Omental fat pad (tissue), 4 donors: ENCODE results near the gene RBM38. TPM values are rescaled to one million over a fixed set of nuclear protein-coding genes. Genes with fewer than 3 reads are reported as not detected.

Source experiments
- ATAC-seq: fragments of 150-250 bp; one replicate; pipeline ENCODE4 v1.9.1; 2016; ENCODE audit warnings: mild to moderate bottlenecking, moderate library complexity; ENCODE audit not compliant: low FRiP score
- DNase-seq: peaks from one replicate; pipeline ENCODE4 v3.0.0-alpha.2; 2019; ENCODE audit warnings: low spot score
- total RNA-seq, 4 donors: library from RNA; depleted of rRNA; stranded (reverse); fragments of >200 nt; gene quantifications; one replicate each; pipeline ENCODE4 v1.1.0, GENCODE V29; 2016
- TF ChIP-seq, protein P1 (sequence below), 3 donors: fragments of 450-650 bp; IDR thresholded peaks; one replicate each; pipeline ENCODE4 v1.5.1; 2016 to 2017; ENCODE audit warnings: antibody characterized with exemption in 3 of 3, mild to moderate bottlenecking in 3 of 3, moderate library complexity in 2 of 3

The RBM38 gene
- total RNA-seq, 4 donors from 2014 or later, result 4.6 to 18.0 (median 10.6) TPM

GRCh38 chr20:57385940-57386339 is 5.3 kb upstream of the RBM38 start:
- TF ChIP-seq, protein P1, sequence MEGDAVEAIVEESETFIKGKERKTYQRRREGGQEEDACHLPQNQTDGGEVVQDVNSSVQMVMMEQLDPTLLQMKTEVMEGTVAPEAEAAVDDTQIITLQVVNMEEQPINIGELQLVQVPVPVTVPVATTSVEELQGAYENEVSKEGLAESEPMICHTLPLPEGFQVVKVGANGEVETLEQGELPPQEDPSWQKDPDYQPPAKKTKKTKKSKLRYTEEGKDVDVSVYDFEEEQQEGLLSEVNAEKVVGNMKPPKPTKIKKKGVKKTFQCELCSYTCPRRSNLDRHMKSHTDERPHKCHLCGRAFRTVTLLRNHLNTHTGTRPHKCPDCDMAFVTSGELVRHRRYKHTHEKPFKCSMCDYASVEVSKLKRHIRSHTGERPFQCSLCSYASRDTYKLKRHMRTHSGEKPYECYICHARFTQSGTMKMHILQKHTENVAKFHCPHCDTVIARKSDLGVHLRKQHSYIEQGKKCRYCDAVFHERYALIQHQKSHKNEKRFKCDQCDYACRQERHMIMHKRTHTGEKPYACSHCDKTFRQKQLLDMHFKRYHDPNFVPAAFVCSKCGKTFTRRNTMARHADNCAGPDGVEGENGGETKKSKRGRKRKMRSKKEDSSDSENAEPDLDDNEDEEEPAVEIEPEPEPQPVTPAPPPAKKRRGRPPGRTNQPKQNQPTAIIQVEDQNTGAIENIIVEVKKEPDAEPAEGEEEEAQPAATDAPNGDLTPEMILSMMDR (IDR thresholded peaks at IDR 0.05), result no peak
- DNase-seq (no peak), ATAC-seq (no peak)

DNA sequence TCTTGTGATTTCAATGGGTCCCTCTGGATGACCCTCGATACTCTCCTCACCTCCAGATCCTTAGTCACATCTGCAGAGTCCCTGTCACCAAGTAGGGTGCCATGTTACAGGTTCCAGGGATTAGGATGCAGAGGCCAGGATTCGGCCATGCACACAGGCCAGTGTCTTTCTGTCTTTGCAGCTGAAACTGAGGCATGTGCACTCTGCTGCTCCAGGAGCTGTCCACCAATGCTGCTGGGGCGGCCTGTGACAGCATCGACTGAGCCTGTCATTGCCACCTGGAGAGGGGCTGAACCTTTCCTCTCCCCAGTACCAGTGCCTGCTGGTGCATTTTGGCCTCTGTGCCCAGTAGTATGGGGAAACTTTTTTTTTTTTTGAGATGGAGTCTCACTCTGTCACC is 4.4 kb upstream of the RBM38 start:
- ATAC-seq (no peak), DNase-seq (no peak)
- TF ChIP-seq, protein P1 (IDR thresholded peaks at IDR 0.05), result no peak

DNA sequence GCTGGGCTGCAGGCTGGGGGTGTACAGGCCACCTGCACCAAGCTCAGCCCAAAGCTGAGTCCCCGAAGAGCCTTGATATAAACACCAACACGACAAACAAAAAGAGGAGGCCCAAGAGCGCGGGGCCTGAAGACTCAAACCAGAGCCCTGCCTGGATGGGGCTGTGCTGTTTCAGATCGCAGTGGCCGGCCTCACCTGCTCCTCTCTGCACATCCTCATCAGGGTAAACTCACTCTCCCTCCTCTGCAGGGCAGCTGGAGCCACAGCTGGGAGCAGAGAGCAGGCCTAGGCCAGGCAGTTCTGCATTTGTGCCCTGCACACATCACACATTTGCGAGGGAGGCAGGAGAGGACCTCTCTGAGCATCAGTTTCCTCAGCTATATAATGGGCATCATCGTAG is 3.7 kb upstream of the RBM38 start:
- ATAC-seq, result no peak
- DNase-seq, result no peak
- TF ChIP-seq, protein P1 (IDR thresholded peaks at IDR 0.05), result no peak

GRCh38 chr20:57387945-57388371 is 3.2 kb upstream of the RBM38 start:
- DNase-seq (no peak), ATAC-seq (no peak)
- TF ChIP-seq, protein P1 (IDR thresholded peaks at IDR 0.05), result no peak

DNA sequence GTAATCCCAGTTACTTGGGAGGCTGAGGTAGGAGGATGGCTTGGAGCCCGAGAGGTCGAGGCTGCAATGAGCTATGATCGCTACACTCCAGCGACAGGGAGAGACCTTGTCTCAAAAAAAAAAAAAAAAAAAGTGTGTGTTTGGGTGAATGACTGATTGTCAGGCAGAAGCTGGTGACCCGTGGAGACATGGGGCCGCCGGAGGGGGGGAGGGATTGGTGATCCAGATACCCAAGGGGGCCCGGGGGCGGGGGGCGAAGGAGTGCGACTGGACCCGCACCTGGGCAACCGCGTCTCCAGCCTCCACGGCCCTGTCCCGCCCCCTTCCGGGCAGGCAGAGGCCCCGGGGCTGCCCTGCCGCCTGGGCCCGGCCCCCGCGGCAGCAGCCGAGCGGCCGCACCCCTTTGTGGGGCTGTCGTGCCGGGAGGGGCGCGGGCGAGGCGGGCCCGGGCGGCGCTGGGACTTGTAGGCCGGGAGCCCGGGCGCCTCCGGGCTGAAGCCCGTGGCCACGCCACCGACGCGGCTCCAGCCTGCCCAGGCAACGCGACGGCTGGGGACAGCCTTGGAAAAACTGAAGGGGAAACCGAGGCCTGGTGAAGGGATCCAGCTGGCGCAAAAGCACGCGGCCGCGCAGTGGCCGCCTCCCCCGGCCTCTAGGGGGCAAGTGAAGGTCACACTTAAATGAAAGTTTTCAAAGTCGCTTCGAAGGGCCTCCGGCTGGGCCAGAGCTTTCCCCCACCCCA is 2.1 kb upstream of the RBM38 start:
- DNase-seq (no peak), ATAC-seq (peak; percentile 53)
- TF ChIP-seq, protein P1 (IDR thresholded peaks at IDR 0.05), result no peak

DNA sequence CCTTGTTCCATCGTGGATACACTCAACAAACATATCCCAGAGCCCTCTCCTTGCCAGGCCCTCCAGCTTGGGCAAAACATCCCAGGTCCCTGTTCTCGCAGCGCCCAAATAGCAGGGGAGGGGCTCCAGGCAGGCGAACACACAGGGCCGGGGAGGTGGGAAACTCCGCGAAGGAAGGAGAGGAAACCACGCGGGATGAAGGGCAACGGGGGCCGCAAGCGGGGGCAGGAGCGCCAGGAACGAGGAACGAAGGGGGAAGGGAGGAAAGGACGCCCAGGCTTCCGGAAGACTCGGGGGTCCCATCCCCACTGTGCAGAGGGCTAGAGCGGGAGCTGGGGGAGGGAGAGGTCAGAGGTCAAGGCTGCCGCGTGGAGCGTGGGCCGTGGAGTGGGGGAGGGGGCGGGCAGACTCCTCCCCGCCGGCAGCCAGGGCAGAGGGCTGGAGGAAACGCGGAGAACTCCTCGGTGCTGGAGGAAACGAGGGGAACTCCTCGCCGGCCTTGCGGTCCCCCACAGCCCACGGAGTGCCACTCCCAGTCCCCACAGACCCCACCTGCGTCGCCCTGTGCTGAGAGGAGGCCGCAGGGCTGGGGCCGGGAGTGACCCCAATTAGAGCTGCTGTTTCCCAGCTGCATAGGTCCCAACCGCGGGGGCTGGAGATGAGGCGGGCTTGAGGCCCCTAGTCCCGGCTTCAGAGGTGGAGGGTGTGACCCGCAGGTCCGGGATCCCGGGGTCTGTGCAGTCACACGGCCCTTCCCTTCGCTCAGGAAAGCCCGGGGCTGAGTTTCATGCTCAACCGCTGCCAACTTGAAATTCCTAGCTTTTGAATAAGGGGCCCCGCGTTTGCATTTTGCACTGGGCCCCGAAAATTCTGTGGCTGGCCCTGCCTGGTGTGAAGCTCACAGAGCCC is 1.2 kb upstream of the RBM38 start:
- TF ChIP-seq, protein P1 (IDR thresholded peaks at IDR 0.05), result no peak
- no peak for DNase-seq
- ATAC-seq, result peak; percentile 10
